AG04449 (cell line): ENCODE results near the gene ZNF750.
A peak's percentile ranks its signal among the peaks of the same experiment; 100 is the strongest.
"Not testable (repeated sequence)": the region's sequence is repeated elsewhere in the genome, so short reads cannot be mapped to it uniquely, and the experiment has no call there.

ENCODE experiments used
- CTCF ChIA-PET: fragments of 350-600 bp; formaldehyde crosslinking; extraction: SDS; loops from one replicate; lab custom pipeline; 2021; ENCODE audit warnings: antibody characterized with exemption; lab: Yijun Ruan, JAX
- POLR2A ChIA-PET: fragments of 400-600, 350-600 bp; formaldehyde crosslinking; extraction: SDS; loops from one replicate; lab custom pipeline; 2020; ENCODE audit warnings: antibody characterized with exemption, inconsistent platforms; lab: Yijun Ruan, JAX
- DNase-seq: peaks from one replicate; pipeline ENCODE4 v3.0.0-alpha.2; 2010; ENCODE audit warnings: low read depth, low spot score
- H3K4me3 ChIP-seq: 2 replicates; pipeline ENCODE4 v1.5.1; 2011; ENCODE audit warnings: low read depth, mild to moderate bottlenecking, control low read depth, low read length
- TF ChIP-seq, protein P1 (sequence below): IDR thresholded peaks from one replicate; pipeline ENCODE4 v1.5.1; 2011; ENCODE audit warnings: mild to moderate bottlenecking, moderate library complexity, low read length, control low read depth, inconsistent platforms; ENCODE audit not compliant: insufficient read depth; ENCODE audit errors: missing control alignments

ZNF750 gene

DNA sequence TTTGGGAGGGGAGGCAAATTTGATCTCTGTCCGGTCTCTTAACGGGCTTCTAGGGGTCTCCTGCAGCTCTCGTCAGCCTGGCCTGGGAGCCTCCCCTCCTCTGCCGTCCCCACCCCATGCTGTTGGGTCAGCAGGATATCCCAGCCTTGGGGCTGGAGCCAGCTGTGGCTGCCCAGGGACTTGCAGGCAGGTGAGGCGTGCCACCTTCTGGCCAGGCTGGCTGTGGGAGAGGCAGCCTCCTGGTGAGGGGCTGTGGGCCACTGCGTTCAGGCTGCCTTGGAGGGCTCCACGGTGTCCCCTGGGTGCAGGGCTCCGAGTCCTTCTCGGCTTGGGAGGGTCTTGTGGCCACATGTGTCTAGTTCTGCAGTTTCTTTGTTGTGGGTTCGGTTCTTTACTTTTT lies 53.4 kb downstream of the ZNF750 start:
- DNase-seq, result no peak
- ChIA-PET POLR2A (no interaction called here), CTCF (interaction anchor here (1.2 kb wide), 1 partner anchor 128 kb away, joined by 3 read pairs; no protein-coding TSS in a partner anchor)
- TF ChIP-seq, protein P1, sequence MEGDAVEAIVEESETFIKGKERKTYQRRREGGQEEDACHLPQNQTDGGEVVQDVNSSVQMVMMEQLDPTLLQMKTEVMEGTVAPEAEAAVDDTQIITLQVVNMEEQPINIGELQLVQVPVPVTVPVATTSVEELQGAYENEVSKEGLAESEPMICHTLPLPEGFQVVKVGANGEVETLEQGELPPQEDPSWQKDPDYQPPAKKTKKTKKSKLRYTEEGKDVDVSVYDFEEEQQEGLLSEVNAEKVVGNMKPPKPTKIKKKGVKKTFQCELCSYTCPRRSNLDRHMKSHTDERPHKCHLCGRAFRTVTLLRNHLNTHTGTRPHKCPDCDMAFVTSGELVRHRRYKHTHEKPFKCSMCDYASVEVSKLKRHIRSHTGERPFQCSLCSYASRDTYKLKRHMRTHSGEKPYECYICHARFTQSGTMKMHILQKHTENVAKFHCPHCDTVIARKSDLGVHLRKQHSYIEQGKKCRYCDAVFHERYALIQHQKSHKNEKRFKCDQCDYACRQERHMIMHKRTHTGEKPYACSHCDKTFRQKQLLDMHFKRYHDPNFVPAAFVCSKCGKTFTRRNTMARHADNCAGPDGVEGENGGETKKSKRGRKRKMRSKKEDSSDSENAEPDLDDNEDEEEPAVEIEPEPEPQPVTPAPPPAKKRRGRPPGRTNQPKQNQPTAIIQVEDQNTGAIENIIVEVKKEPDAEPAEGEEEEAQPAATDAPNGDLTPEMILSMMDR, result no peak
- no peak overlapping the region for H3K4me3 ChIP-seq

DNA sequence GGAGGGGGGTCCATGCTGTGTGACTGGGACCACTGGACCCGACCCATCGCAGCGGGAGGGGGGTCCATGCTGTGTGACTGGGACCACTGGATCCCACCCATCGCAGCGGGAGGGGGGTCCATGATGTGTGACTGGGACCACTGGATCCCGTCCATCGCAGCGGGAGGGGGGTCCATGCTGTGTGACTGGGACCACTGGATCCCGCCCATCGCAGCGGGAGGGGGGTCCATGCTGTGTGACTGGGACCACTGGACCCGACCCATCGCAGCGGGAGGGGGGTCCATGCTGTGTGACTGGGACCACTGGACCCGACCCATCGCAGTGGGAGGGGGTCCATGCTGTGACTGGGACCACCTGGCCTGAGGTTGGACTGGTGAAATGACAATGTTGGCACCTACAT lies 54.2 kb downstream of the ZNF750 start:
- CTCF ChIA-PET, POLR2A ChIA-PET, H3K4me3 ChIP-seq, DNase-seq: not testable (repeated sequence)

DNA sequence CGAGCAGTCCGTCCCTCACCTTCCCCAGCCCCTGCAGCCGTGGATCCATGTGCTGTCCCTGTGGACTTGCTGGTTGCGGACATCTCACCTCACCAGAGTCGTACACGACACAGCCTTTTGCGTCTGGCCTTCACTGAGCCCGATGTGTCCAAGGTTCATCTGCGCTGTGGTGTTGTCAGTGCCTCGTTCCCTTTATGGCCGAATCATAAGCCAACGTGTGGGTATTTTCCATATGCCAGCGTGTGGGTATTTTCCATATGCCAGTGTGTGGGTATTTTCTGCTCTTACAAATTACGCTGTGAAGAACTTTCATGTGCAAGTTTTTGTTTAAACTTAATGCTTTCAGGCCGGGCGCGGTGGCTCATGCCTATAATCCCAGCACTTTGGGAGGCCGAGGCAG lies 56.3 kb downstream of the ZNF750 start:
- H3K4me3 ChIP-seq, result no peak overlapping the region
- TF ChIP-seq, protein P1, result no peak
- ChIA-PET CTCF (interaction anchor here (1.5 kb wide), 1 partner anchor 8 kb away, joined by 6 read pairs; no protein-coding TSS in a partner anchor), POLR2A (no interaction called here)
- no peak for DNase-seq

DNA sequence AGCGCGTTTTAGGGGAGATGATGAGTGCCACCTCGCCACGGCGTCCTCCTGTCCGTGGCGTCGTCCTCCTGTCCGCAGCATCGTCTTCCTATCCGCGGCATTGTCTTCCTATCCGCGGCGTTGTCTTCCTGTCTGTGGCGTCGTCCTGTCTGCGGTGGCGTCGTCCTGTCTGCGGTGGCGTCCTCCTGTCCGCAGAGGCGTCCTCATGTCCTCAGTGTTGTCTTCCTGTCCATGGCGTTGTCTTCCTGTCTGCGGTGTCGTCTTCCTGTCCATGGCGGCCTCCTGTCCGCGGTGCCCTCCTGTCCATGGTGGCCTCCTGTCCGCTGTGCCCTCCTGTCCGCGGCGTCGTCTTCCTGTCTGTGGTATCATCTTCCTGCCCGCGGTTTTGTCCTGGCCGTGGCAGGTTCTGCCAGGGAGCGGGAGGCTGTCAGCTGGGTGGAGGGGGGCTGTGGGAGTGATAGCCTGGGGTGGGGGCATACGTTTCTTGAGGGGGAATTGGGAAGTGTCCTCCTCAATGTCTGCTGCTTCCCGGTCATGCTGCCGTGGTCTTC lies 57.1 kb downstream of the ZNF750 start:
- ChIA-PET CTCF (interaction anchor here (1.0 to 5.1 kb wide), 8 partner anchors 8 to 387 kb away, joined by 3 to 52 read pairs (median 12); no protein-coding TSS in a partner anchor), POLR2A (no interaction called here)
- no peak for DNase-seq
- no peak overlapping the region for H3K4me3 ChIP-seq
- TF ChIP-seq, protein P1, result no peak

DNA sequence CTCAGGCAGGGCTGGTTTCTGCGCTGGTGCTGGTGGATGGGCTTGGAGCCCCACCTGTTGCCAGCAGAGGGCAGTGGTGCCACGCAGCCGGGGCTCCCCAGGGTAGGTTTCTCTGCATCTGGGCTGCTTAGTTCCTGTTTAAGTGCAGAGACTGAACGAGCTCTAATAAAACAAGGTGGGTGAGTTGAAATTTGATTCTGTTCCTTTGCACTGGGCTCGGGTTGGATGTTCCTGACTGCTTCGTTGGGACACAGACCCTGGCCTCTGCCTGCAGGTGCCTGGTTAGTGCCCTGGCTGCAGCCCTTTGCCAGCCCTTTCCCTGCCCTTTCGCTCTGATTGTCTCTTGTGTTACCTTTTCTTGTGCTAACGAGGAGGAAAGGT lies 57.9 kb downstream of the ZNF750 start:
- ChIA-PET POLR2A (interaction anchor here (1.2 kb wide), 1 partner anchor 297 kb away, joined by 3 read pairs; the partner anchor contains the start of gene METRNL), CTCF (interaction anchor here (0.6 to 5.1 kb wide), 31 partner anchors 9 to 425 kb away, joined by 3 to 52 read pairs (median 4); no protein-coding TSS in a partner anchor)
- no peak for DNase-seq

DNA sequence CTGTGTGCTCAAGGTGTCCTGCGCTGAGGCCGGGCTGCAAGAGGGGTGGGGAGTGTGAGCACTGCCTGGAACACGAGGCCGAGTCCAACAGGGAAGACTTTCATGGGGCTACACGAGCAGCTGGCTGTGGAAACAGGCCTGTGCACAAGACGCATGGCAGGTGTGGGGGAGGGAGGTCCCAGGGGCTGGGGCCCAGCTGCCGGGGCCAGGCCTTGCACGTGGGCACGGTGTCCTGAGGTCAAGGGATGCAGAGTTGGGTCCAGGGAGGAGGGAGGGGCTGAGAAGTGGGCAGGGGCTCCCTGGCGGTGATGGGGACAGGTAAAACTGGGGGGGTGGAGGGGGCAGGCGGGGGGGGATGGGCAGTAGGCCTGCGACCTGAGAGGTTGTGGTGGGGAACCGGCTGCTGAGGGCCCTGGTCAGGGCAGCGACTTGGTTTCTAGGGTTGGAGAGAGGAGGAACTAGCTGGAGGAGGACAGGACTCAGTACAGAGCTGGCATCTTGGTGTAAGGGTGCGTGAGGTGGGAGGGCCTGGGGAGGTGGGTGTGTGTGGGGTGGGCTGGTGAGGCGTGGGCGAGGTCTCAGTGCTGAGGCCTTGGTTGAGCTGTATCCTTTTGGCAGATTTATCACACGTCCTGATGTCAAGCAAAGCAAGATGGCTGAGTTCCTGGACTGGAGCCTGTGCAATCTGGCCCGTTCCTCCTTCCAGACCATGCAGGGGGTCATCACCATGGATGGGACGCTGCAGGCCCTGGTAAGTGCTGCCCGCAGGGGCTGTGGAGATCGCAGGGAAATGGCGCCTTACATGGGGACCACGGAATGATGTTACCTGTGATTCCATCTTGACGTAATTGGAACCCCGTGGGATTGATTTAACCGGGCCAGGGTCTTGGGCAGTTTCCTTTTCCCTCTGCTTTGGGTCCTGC lies 58.6 kb downstream of the ZNF750 start:
- POLR2A ChIA-PET, result interaction anchor here (1.2 kb wide), 1 partner anchor 298 kb away, joined by 3 read pairs; the partner anchor contains the start of gene METRNL
- TF ChIP-seq, protein P1, result no peak
- no peak for DNase-seq
- no peak overlapping the region for H3K4me3 ChIP-seq
- CTCF ChIA-PET, result interaction anchor here (0.6 to 5.1 kb wide), 43 partner anchors 9 to 425 kb away, joined by 3 to 52 read pairs (median 4); no protein-coding TSS in a partner anchor

More for the DNA sequence above, 57.9 kb downstream of the ZNF750 start:
- TF ChIP-seq, protein P1, result peak; percentile 99
- no peak overlapping the region for H3K4me3 ChIP-seq
